Activated CD8-positive, alpha-beta memory T cell treated with anti-CD3 and anti-CD28 coated beads, Interleukin-2, amount 10 ng/mL, durations not matched to agents 7 days and 5 days (primary cell): ENCODE data around the gene RMND5A. TPM values are rescaled to one million over a fixed set of nuclear protein-coding genes. Genes with fewer than 3 reads are reported as not detected.
"Not testable (repeated sequence)": the region's sequence is repeated elsewhere in the genome, so short reads cannot be mapped to it uniquely, and the experiment has no call there.

Source experiments
- ATAC-seq: fragments of 150-1000 bp; cut with Tn5 transposase; one replicate; pipeline ENCODE4 v1.10.0; 2021; ENCODE audit warnings: moderate library complexity
- CTCF ChIA-PET: fragments of 350-600 bp; sonication (Branson Sonifier 250); formaldehyde crosslinking; loops from one replicate; lab custom pipeline; 2021; ENCODE audit warnings: antibody characterized with exemption; lab: Charles Lee
- DNase-seq: peaks from one replicate; pipeline ENCODE4 v3.0.0-alpha.2; 2020
- H3K27ac Mint-ChIP-seq: one replicate; pipeline ENCODE4 v1.8.0; 2021; ENCODE audit warnings: mild to moderate bottlenecking, mixed read lengths
- H3K27me3 Mint-ChIP-seq: one replicate; pipeline ENCODE4 v1.8.0; 2021; ENCODE audit warnings: mixed read lengths
- H3K36me3 Mint-ChIP-seq: one replicate; pipeline ENCODE4 v1.8.0; 2021; ENCODE audit warnings: mild to moderate bottlenecking, mixed read lengths
- H3K4me1 Mint-ChIP-seq: one replicate; pipeline ENCODE4 v1.8.0; 2021; ENCODE audit warnings: mixed read lengths
- H3K4me3 Mint-ChIP-seq: one replicate; pipeline ENCODE4 v1.8.0; 2021; ENCODE audit warnings: mild to moderate bottlenecking, moderate library complexity, mixed read lengths
- H3K9me3 Mint-ChIP-seq: one replicate; pipeline ENCODE4 v1.8.0; 2022; ENCODE audit warnings: low read depth, mixed read lengths
- total RNA-seq, 2 experiments: library from RNA; stranded (reverse); gene quantifications; one replicate each; pipeline ENCODE4 v1.2.3, GENCODE V29; 2021

RMND5A gene
- total RNA-seq, 2 experiments from 2014 or later, result 37.0 to 43.2 TPM

GRCh38 chr2:86697551-86698104, 22.5 kb upstream of the RMND5A start:
- no peaks in the 10 kb centered on the region for H3K27me3 Mint-ChIP-seq
- H3K4me3 Mint-ChIP-seq, result peak overlapping the region; percentile 7
- peaks cover 10% of the 10 kb centered on the region for H3K4me1 Mint-ChIP-seq
- peaks cover 12% of the 10 kb centered on the region for H3K9me3 Mint-ChIP-seq
- H3K36me3 Mint-ChIP-seq, result peaks cover 17% of the 10 kb centered on the region
- CTCF ChIA-PET, result interaction anchor here (0.9 kb wide), 1 partner anchor 108 kb away, joined by 3 read pairs; no protein-coding TSS in a partner anchor
- ATAC-seq (no peak), DNase-seq (no peak)
- peak overlapping the region; percentile 74 for H3K27ac Mint-ChIP-seq

GRCh38 chr2:86700690-86701089, 19.4 kb upstream of the RMND5A start:
- Mint-ChIP-seq H3K4me1 (peaks cover 10% of the 10 kb centered on the region), H3K27ac (no peak overlapping the region)

GRCh38 chr2:86703704-86704361, 16.3 kb upstream of the RMND5A start:
- ATAC-seq, result no peak
- Mint-ChIP-seq H3K9me3 (no peaks in the 10 kb centered on the region), H3K4me1 (no peaks in the 10 kb centered on the region), H3K27me3 (no peaks in the 10 kb centered on the region), H3K27ac (no peak overlapping the region), H3K36me3 (no peaks in the 10 kb centered on the region), H3K4me3 (no peak overlapping the region)
- CTCF ChIA-PET, result no interaction called here
- no peak for DNase-seq

More at GRCh38 chr2:86700690-86701089, 19.4 kb upstream of the RMND5A start:
- DNase-seq (no peak), ATAC-seq (no peak)
- CTCF ChIA-PET, result no interaction called here
- Mint-ChIP-seq H3K27me3 (no peaks in the 10 kb centered on the region), H3K9me3 (peaks cover 2% of the 10 kb centered on the region), H3K36me3 (peaks cover 2% of the 10 kb centered on the region), H3K4me3 (no peak overlapping the region)

- Mint-ChIP-seq H3K4me3 (no peak overlapping the region), H3K27me3 (no peaks in the 10 kb centered on the region), H3K36me3 (peaks cover 2% of the 10 kb centered on the region), H3K27ac (no peak overlapping the region), H3K9me3 (no peaks in the 10 kb centered on the region), H3K4me1 (no peaks in the 10 kb centered on the region)
- DNase-seq (no peak), ATAC-seq (no peak)
- CTCF ChIA-PET, result no interaction called here
These were observed 15.6 kb upstream of the RMND5A start for GRCh38 chr2:86704459-86704971.

- Mint-ChIP-seq H3K27ac (no peak overlapping the region), H3K9me3 (peaks cover 2% of the 10 kb centered on the region), H3K27me3 (no peaks in the 10 kb centered on the region), H3K36me3 (peaks cover 3% of the 10 kb centered on the region), H3K4me3 (no peak overlapping the region), H3K4me1 (no peaks in the 10 kb centered on the region)
- ATAC-seq (no peak), DNase-seq (no peak)
- CTCF ChIA-PET, result no interaction called here
These were observed 13.9 kb upstream of the RMND5A start for GRCh38 chr2:86706220-86706619.

GRCh38 chr2:86706935-86707334, 13.2 kb upstream of the RMND5A start:
- DNase-seq, result no peak
- no peak overlapping the region for H3K27ac Mint-ChIP-seq
- no peaks in the 10 kb centered on the region for H3K27me3 Mint-ChIP-seq
- no peaks in the 10 kb centered on the region for H3K4me1 Mint-ChIP-seq
- CTCF ChIA-PET, result no interaction called here
- H3K9me3 Mint-ChIP-seq, result peaks cover 2% of the 10 kb centered on the region
- H3K4me3 Mint-ChIP-seq, result no peak overlapping the region
- ATAC-seq, result no peak
- H3K36me3 Mint-ChIP-seq, result peaks cover 3% of the 10 kb centered on the region

GRCh38 chr2:86708126-86708525, 12.0 kb upstream of the RMND5A start:
- ATAC-seq, CTCF ChIA-PET, H3K9me3 Mint-ChIP-seq, H3K36me3 Mint-ChIP-seq, H3K4me1 Mint-ChIP-seq, H3K27me3 Mint-ChIP-seq, DNase-seq, H3K27ac Mint-ChIP-seq, H3K4me3 Mint-ChIP-seq: not testable (repeated sequence)

GRCh38 chr2:86714579-86715173, 5.4 kb upstream of the RMND5A start:
- not testable (repeated sequence) for H3K27ac Mint-ChIP-seq, ATAC-seq

GRCh38 chr2:86719263-86719636, 841 bp upstream of the RMND5A start:
- H3K4me1 Mint-ChIP-seq, DNase-seq, H3K36me3 Mint-ChIP-seq, CTCF ChIA-PET, H3K27me3 Mint-ChIP-seq, H3K9me3 Mint-ChIP-seq: not testable (repeated sequence)
- peak; percentile 9 for ATAC-seq
- Mint-ChIP-seq H3K27ac (peak overlapping the region; percentile 88), H3K4me3 (peak overlapping the region; percentile 76)

More at GRCh38 chr2:86714579-86715173, 5.4 kb upstream of the RMND5A start:
- CTCF ChIA-PET, H3K27me3 Mint-ChIP-seq, H3K4me3 Mint-ChIP-seq, H3K9me3 Mint-ChIP-seq, DNase-seq, H3K4me1 Mint-ChIP-seq, H3K36me3 Mint-ChIP-seq: not testable (repeated sequence)

- Mint-ChIP-seq H3K4me3 (peak overlapping the region; percentile 81), H3K27ac (peak overlapping the region; percentile 84)
- H3K4me1 Mint-ChIP-seq, H3K9me3 Mint-ChIP-seq, H3K36me3 Mint-ChIP-seq, CTCF ChIA-PET, H3K27me3 Mint-ChIP-seq: not testable (repeated sequence)
- ATAC-seq (peak; percentile 25), DNase-seq (peak; percentile 70)
These were observed 639 bp downstream of the RMND5A start for GRCh38 chr2:86720540-86721320.

- H3K9me3 Mint-ChIP-seq, ATAC-seq, H3K36me3 Mint-ChIP-seq, H3K27me3 Mint-ChIP-seq, DNase-seq, H3K27ac Mint-ChIP-seq, CTCF ChIA-PET, H3K4me3 Mint-ChIP-seq: not testable (repeated sequence)
- H3K4me1 Mint-ChIP-seq, result peaks cover 12% of the 10 kb centered on the region
These were observed 5.6 kb downstream of the RMND5A start for GRCh38 chr2:86725706-86726105.

GRCh38 chr2:86732040-86732525, 12.0 kb downstream of the RMND5A start:
- CTCF ChIA-PET, result not testable (repeated sequence)

GRCh38 chr2:86732837-86733236, 12.7 kb downstream of the RMND5A start:
- H3K4me3 Mint-ChIP-seq, H3K9me3 Mint-ChIP-seq, ATAC-seq, H3K36me3 Mint-ChIP-seq, H3K27me3 Mint-ChIP-seq, CTCF ChIA-PET, H3K27ac Mint-ChIP-seq, DNase-seq, H3K4me1 Mint-ChIP-seq: not testable (repeated sequence)

More at GRCh38 chr2:86732040-86732525, 12.0 kb downstream of the RMND5A start:
- H3K9me3 Mint-ChIP-seq, H3K36me3 Mint-ChIP-seq, H3K27ac Mint-ChIP-seq, ATAC-seq, H3K4me1 Mint-ChIP-seq, H3K27me3 Mint-ChIP-seq, H3K4me3 Mint-ChIP-seq, DNase-seq: not testable (repeated sequence)
